GM19372 (cell line): Measurements from ENCODE around the gene ANXA1.

Source experiments
- ATAC-seq: cut with Tn5 transposase; IDR thresholded peaks from one replicate; pipeline ENCODE4 v1.9.1; 2021; ENCODE audit warnings: mild to moderate bottlenecking, low read depth, moderate library complexity; ENCODE audit not compliant: unreplicated experiment

The ANXA1 gene

GRCh38 chr9:73137286-73137899, 14.3 kb upstream of the ANXA1 start:
- no peak for ATAC-seq

- ATAC-seq: no peak
Measured at GRCh38 chr9:73137914-73138313, 13.8 kb upstream of the ANXA1 start.

DNA sequence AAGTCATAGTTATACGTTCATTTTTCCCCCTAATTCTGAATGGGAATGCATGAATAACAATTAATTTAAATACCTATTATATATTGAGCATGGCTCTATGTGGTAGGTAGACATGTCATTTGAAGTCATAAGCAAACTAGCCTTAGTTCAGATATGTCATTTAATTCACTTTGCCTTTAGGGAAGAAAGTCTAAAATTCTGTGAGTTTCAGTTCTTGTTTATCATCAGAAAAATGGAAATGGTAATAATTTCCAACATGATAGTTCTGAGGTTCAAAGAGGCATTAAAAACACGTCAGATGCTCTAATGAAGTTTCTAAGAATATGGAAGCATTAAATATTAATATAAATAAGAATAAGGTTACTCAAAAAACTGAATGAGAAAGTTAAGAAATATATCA, 13.1 kb upstream of the ANXA1 start:
- ATAC-seq: no peak

DNA sequence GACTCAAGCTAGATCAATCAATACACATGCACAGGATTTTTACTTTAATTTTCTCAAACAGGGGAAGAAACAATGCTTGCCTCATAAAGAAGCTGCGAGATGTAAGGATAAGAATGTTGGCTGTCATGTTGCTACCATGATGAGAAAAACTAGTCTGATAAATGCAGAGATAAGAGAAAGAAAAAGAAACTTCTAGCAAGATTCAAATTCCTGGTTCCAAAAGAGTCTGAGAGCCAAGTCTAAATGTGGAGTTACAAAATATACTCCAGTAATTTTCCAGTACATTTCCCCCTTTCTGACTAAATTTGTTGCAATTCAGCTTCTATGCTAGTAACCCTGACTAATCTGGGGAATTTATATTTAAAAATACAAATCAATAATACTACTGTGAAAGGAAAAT, 10.4 kb upstream of the ANXA1 start:
- no peak for ATAC-seq

GRCh38 chr9:73143711-73144328, 7.8 kb upstream of the ANXA1 start:
- no peak for ATAC-seq

DNA sequence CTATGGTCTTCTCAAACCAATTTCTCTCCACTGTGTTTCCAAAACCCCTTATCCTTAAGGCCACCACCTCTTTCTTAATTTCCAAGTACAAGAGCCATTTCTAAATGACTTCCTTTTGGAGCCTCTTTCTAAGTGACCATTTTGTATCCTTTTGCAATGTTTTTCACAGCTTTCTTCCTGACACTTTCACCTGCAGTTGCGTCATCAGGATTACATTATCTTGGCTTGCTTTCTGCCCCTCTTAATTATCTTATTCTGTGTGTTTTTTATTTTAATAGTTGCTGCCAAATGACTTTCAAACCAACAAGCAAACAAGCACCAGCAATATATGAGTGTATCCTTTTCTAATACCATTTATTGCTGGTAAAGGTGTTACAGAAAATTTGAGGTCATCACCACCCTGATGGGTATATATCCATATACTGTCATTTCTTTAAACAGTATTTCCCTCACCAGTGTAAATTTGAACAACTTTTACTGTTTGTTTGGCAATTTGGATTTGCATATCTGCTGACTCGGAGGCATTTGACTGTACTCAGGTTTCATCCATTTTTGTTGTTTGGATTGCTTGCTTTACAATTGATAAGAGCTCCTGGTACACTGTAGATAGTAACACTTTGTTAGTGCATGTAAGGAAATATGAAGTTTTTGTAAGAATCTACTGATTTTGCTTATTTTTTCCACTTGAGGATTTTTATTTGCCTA, 5.4 kb upstream of the ANXA1 start:
- ATAC-seq: no peak

GRCh38 chr9:73148447-73148937, 3.2 kb upstream of the ANXA1 start:
- ATAC-seq: no peak

GRCh38 chr9:73149371-73150067, 2.1 kb upstream of the ANXA1 start:
- ATAC-seq: peak; percentile 69

GRCh38 chr9:73152543-73152844, 829 bp downstream of the ANXA1 start:
- ATAC-seq: no peak

DNA sequence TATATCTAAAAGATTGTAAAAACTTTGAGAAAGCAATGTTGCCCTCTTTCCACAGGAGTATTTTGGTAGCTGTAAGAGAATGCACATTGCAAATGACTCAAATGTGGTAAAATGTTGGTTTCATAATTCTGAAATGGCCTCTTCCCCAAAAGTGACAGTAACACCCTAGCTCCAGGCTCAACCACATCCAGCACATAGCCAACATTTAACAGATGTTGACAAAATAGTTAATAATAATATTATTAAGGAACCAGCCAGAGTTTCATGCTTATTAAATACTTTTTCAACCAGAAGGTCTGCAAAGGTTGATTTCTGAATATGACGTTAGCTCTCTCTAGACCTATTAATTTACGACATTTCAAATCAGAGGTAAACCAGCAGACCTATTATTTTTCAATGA, 1.3 kb downstream of the ANXA1 start:
- ATAC-seq: peak; percentile 52

GRCh38 chr9:73153793-73154227, 2.1 kb downstream of the ANXA1 start:
- no peak for ATAC-seq

DNA sequence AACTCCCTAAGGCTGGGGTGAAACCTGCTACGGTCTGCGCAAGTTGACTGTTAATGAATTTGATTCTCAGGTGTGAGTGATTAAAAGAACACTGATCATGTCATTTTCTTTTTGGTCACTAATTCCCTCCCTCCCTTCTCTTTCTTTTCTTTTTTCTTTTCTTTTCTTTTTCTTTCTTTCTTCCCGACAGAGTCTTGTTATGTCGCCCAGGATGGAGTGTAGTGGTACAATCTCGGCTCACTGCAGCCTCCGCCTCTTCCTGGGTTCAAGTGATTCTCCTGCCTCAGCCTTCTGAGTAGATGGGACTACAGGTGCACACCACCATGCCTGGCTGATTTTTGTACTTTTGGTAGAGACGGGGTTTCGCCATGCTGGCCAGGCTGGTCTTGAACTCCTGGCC, 2.6 kb downstream of the ANXA1 start:
- ATAC-seq: no peak

DNA sequence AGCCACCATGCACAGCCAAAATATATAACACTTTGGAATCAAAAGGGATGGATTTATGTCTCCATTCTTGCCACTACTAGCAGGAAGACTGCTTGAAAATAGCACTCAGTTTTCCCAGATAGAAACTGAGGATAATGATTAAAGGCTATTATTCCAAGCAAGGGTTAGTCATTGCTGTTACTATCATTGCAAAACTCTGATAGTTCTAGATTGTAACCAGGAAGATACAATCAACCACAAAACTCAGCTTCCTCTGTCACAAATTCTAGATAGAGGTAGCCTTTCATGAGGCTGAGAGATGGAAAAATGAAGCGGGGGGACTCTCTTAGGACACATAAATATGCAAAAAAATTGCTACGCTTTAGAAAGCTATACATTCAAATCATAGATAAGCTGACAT, 3.1 kb downstream of the ANXA1 start:
- ATAC-seq: no peak

DNA sequence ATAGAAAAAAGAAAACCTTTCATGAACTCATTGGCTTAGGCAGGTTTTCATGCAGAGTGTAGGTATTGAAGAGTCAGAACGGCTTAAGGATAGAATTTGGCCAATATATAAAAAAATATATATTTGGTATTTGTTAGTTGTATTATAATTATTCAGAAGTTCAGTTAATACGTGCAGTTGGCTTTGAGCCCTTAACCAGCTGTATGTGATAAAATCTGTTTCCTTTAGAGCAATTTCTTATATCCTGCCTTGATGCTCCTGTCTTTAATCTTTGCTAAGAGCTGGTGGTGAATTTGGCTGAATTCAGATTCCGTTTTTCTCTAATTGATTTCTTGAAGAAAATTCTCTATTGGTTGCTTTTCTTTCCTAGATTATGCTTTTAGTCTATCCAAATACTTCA, 3.7 kb downstream of the ANXA1 start:
- no peak for ATAC-seq

- no peak for ATAC-seq
Measured at GRCh38 chr9:73155968-73156864, 4.6 kb downstream of the ANXA1 start.

DNA sequence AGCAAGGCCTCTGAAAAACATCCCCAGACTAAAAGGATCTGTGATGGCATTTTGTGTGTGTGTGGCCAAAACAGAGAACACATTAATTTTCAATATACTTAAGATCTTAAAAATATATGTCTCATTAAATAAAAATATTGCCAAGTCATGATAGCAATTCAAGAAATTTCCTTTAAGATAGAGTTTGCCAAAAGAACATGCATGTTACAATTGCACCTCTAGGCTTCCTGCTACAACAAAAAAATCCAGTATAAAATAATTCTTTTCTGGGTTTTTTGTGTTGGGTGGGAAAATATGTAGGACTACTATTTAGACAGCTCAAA, 5.2 kb downstream of the ANXA1 start:
- no peak for ATAC-seq

DNA sequence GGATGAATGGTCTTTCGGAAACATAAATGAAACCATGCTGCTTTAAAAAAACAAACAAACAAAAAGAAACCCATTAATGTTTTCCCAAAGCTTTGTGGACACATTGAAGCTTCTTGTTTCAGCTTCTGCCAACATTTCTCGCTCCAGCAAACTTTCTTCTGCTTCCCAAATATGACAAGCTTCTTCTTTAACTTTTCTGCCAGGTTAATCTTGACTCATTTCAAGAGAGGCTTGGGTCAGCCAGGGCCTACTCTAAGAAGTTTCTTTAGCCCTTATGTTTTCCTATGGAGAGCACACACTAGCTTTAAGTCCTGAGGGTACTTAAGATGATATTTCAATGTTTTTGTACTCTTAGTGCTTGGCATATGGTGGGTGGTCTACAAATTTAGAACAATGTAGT, 6.1 kb downstream of the ANXA1 start:
- ATAC-seq: no peak

- no peak for ATAC-seq
Measured at GRCh38 chr9:73158723-73159122, 7.1 kb downstream of the ANXA1 start.

- ATAC-seq: no peak
Measured at GRCh38 chr9:73160868-73161267, 9.2 kb downstream of the ANXA1 start.

DNA sequence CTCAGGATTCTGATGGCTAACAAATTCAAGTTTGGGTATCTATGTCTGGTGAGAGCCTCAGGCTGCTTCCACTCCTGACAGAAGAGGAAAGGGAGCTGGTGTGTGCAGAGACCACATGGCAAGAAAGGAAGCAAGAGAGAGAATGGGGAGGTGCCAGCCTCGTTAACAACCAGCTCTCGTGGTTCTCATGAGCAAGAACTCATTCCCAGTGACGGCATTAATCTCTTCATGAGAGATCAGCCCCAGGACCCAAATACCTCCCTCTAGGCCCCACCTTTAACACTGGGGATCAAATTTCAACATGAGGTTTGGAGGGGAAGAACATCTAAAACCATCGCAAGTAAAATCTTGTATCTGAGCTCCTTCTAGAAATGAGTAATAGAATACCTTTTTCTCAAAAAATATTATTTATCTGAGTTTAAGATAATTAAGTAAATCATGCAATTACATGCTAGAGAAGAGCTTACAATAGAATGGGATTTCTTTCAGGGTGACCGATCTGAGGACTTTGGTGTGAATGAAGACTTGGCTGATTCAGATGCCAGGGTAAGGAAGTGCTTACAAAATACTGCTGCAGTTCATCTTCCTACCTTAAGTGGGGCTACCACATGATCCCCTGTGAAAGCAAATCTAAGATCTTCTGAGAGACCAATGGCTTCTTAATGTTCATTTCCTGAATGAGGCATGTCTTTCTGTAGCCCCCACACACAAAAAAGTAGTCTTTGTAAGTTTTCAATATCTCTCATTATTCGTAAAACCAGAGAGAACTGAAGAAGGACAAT, 11.5 kb downstream of the ANXA1 start:
- ATAC-seq: no peak
